Kidney (tissue), 14 donors: Measurements from ENCODE around the gene GRIN3A. TPM values are rescaled to one million over a fixed set of nuclear protein-coding genes. Genes with fewer than 3 reads are reported as not detected.

Source experiments
- DNase-seq, 5 donors: peaks; one replicate each; pipeline ENCODE4 v3.0.0-alpha.2; 2013 to 2020
- FAIRE-seq: peaks from 2 replicates; lab custom pipeline; 2012; peaks lifted over from hg19 to GRCh38; lab: Jason Lieb, UNC
- H3K27ac ChIP-seq, 2 donors: one replicate each; pipeline ENCODE4 v1.7.0; 2013; ENCODE audit warnings: low read depth in 2 of 2, low read length in 2 of 2, inconsistent platforms in 1 of 2
- H3K27me3 ChIP-seq: one replicate; pipeline ENCODE4 v1.7.1; 2013; ENCODE audit warnings: low read length, inconsistent platforms; ENCODE audit not compliant: control insufficient read depth, insufficient read depth
- H3K36me3 ChIP-seq, 3 donors: one replicate each; pipeline versions ENCODE4 v1.7.0 to v1.7.1; 2013; ENCODE audit warnings: low read length in 3 of 3, control low read depth in 1 of 3, inconsistent platforms in 1 of 3; ENCODE audit not compliant: insufficient read depth in 3 of 3, control insufficient read depth in 2 of 3
- H3K4me1 ChIP-seq, 3 donors: one replicate each; pipeline versions ENCODE4 v1.7.0 to v1.7.1; 2013; ENCODE audit warnings: low read length in 3 of 3, inconsistent platforms in 1 of 3, low read depth in 1 of 3; ENCODE audit not compliant: control insufficient read depth in 2 of 3, insufficient read depth in 2 of 3
- H3K4me3 ChIP-seq, 3 donors: one replicate each; pipeline versions ENCODE4 v1.7.0 to v1.8.1; 2013; ENCODE audit warnings: low read length in 3 of 3, control low read depth in 1 of 3, inconsistent platforms in 1 of 3
- H3K9ac ChIP-seq, 3 donors: one replicate each; pipeline versions ENCODE4 v1.7.0 to v1.7.1; 2013; ENCODE audit warnings: low read length in 3 of 3, control low read depth in 1 of 3, inconsistent platforms in 1 of 3
- H3K9me3 ChIP-seq, 3 donors: one replicate each; pipeline versions ENCODE4 v1.7.0 to v1.7.1; 2013; ENCODE audit warnings: low read length in 3 of 3, control low read depth in 1 of 3, inconsistent platforms in 1 of 3; ENCODE audit not compliant: control insufficient read depth in 2 of 3, insufficient read depth in 1 of 3
- CTCF ChIP-seq: IDR thresholded peaks from 3 replicates; pipeline ENCODE4 v1.5.1; 2012; ENCODE audit warnings: mild to moderate bottlenecking, moderate library complexity, borderline replicate concordance; ENCODE audit not compliant: insufficient read depth; ENCODE audit errors: extremely low read depth
- intact Hi-C: fragments of 100-400 bp; cut with DNase I; formaldehyde crosslinking; loops from one replicate; pipeline ENCODE4 v1.11.1; 2022
- polyA plus RNA-seq: library from polyadenylated mRNA; stranded (reverse); fragments of 350-450 nt; fragmentation: Illumina TruSeq; extraction: RNeasy Lipid Tissue Mini Kit (QIAGEN cat#74804); gene quantifications from one replicate; pipeline ENCODE4 v1.2.3, GENCODE V29; 2014; ENCODE audit warnings: low read depth, low replicate concordance; ENCODE audit not compliant: insufficient read depth
- total RNA-seq: library from RNA; stranded (reverse); fragmentation: NEBNext Ultra II Directional; extraction: Animal tissue kit (Norgen Biotek cat#: 25700); gene quantifications from one replicate; pipeline ENCODE4 v1.2.1, GENCODE V29; 2021
- donor health status: control.
- donor health status: control.
- donor health status: control.
- donor health status: control.
- donor health status: control.
- donor health status: DM: yes; HTN: yes; CAD: no.
- donor health status: Normal renal cell carcinoma (clear cell type).

The GRIN3A gene
- total and polyA plus RNA-seq, 2 donors from 2014 or later: 0.03 to 0.06 TPM

- TF ChIP-seq CTCF: no peak
- Histone ChIP-seq H3K27ac (no peak overlapping the region), H3K36me3 (no peaks in the 10 kb centered on the region), H3K9me3 (peaks cover 0 to 9% (median 0%) of the 10 kb centered on the region in 3 donors), H3K4me3 (no peak overlapping the region), H3K4me1 (no peaks in the 10 kb centered on the region), H3K9ac (no peak overlapping the region), H3K27me3 (no peaks in the 10 kb centered on the region)
- intact Hi-C loops: no loop called here
- FAIRE-seq (no peak), DNase-seq (no peak)
These were observed 99.1 kb downstream of the GRIN3A start for GRCh38 chr9:101639311-101639710.

GRCh38 chr9:101636247-101636646 is 102.2 kb downstream of the GRIN3A start:
- FAIRE-seq: no peak

GRCh38 chr9:101635473-101635872 is 103.0 kb downstream of the GRIN3A start:
- DNase-seq: no peak
- no peaks in the 10 kb centered on the region for H3K9me3 ChIP-seq
- intact Hi-C loops: no loop called here
- H3K9ac ChIP-seq: no peak overlapping the region
- no peak for TF ChIP-seq CTCF
- H3K27me3 ChIP-seq: no peaks in the 10 kb centered on the region
- H3K4me3 ChIP-seq: no peak overlapping the region
- H3K4me1 ChIP-seq: no peaks in the 10 kb centered on the region
- no peaks in the 10 kb centered on the region for H3K36me3 ChIP-seq
- no peak overlapping the region for H3K27ac ChIP-seq
- no peak for FAIRE-seq

More at GRCh38 chr9:101636247-101636646, 102.2 kb downstream of the GRIN3A start:
- H3K27me3 ChIP-seq: no peaks in the 10 kb centered on the region
- no peaks in the 10 kb centered on the region for H3K4me1 ChIP-seq
- intact Hi-C loops: no loop called here
- no peak for TF ChIP-seq CTCF
- H3K27ac ChIP-seq: no peak overlapping the region
- no peak for DNase-seq
- no peaks in the 10 kb centered on the region for H3K9me3 ChIP-seq
- no peaks in the 10 kb centered on the region for H3K36me3 ChIP-seq
- H3K4me3 ChIP-seq: no peak overlapping the region
- no peak overlapping the region for H3K9ac ChIP-seq
